K562 (cell line): ENCODE data around the gene PNKD. TPM values are rescaled to one million over a fixed set of nuclear protein-coding genes. Genes with fewer than 3 reads are reported as not detected.
A peak's percentile ranks its signal among the peaks of the same experiment; 100 is the strongest.

Experiments
- ATAC-seq: fragments of 200-7000 bp; cut with Tn5 transposase; 3 replicates; pipeline ENCODE4 v1.9.1; 2020; ENCODE audit warnings: moderate library complexity
- BruUV-seq: library from RNA; stranded (reverse); fragments of 400-500 nt; replicated peaks from 2 replicates; lab custom pipeline; 2021; lab: Mats Ljungman, UMichigan
- CTCF ChIA-PET: fragments of 300-600 bp; formaldehyde crosslinking; extraction: SDS; loops from one replicate; lab custom pipeline; 2021; ENCODE audit warnings: low intra/inter-chr PET ratio; lab: Yijun Ruan, JAX
- POLR2A ChIA-PET: fragments of 300-600, 350-650 bp; sonication (Branson Sonifier 250); formaldehyde crosslinking; extraction: SDS; loops from one replicate; lab custom pipeline; 2021; ENCODE audit warnings: antibody characterized with exemption, inconsistent platforms; lab: Yijun Ruan, JAX
- DNase-seq, 4 experiments: peaks; one replicate each; pipeline versions ENCODE4 v3.0.0 to v3.0.0-alpha.2; 2011 to 2018; ENCODE audit warnings: low spot score in 3 of 4, mixed read lengths in 3 of 4; ENCODE audit errors: extremely low read depth in 1 of 4
- FAIRE-seq: peaks from 2 replicates; lab custom pipeline; 2011; peaks lifted over from hg19 to GRCh38; lab: Jason Lieb, UNC
- H2AFZ ChIP-seq: 2 replicates; pipeline ENCODE4 v1.6.0; 2011; ENCODE audit warnings: low read depth, low read length, control low read depth, inconsistent platforms
- H3K27ac ChIP-seq: fragments of 200-600 bp; 3 replicates; pipeline ENCODE4 v1.8.0; 2011; ENCODE audit warnings: low read depth, mild to moderate bottlenecking, control low read depth, inconsistent platforms, low read length, moderate library complexity, mixed read lengths; ENCODE audit errors: extremely low read depth
- H3K27me3 ChIP-seq, 2 experiments: fragments of 300-600 bp in 1 of 2; 2 replicates in 1 of 2; 3 replicates in 1 of 2; pipeline versions ENCODE4 v1.6.0 to v1.8.0; 2011; ENCODE audit warnings: inconsistent platforms in 2 of 2, low read length in 2 of 2, mild to moderate bottlenecking in 1 of 2, mixed read lengths in 1 of 2, moderate library complexity in 1 of 2; ENCODE audit not compliant: control insufficient read depth in 2 of 2, insufficient read depth in 2 of 2
- H3K36me3 ChIP-seq: fragments of 300-600 bp; 3 replicates; pipeline ENCODE4 v1.8.0; 2011; ENCODE audit warnings: mild to moderate bottlenecking, low read length, inconsistent platforms; ENCODE audit not compliant: control insufficient read depth, insufficient read depth
- H3K4me1 ChIP-seq, 2 experiments: fragments of 200-600 bp in 1 of 2; replicated peaks in 1 of 2; 2 replicates in 1 of 2; 3 replicates in 1 of 2; pipeline versions ENCODE4 v1.5.1 to v1.8.0; 2011; ENCODE audit warnings: inconsistent platforms in 2 of 2, low read length in 2 of 2, mild to moderate bottlenecking in 1 of 2, mixed read lengths in 1 of 2, moderate library complexity in 1 of 2; ENCODE audit not compliant: control insufficient read depth in 2 of 2, insufficient read depth in 2 of 2
- H3K4me2 ChIP-seq: 2 replicates; pipeline ENCODE4 v1.6.1; 2011; ENCODE audit warnings: low read length, control low read depth, inconsistent platforms, mixed read lengths; ENCODE audit not compliant: insufficient read depth
- H3K4me3 ChIP-seq: fragments of 200-600 bp; sonication (generic), shearing (Covaris generic); 2 replicates; pipeline ENCODE4 v1.5.1; 2016; ENCODE audit warnings: control low read depth, inconsistent platforms
- H3K79me2 ChIP-seq: fragments of 200-600 bp; 3 replicates; pipeline ENCODE4 v1.8.0; 2011; ENCODE audit warnings: low read length, inconsistent platforms; ENCODE audit not compliant: control insufficient read depth, insufficient read depth
- H3K9ac ChIP-seq, 2 experiments: 2 replicates each; pipeline versions ENCODE4 v1.6.0 to v1.6.1; 2011; ENCODE audit warnings: low read depth in 2 of 2, low read length in 2 of 2, control low read depth in 1 of 2, inconsistent platforms in 1 of 2, mild to moderate bottlenecking in 1 of 2, mixed read lengths in 1 of 2; ENCODE audit not compliant: insufficient read depth in 1 of 2
- H3K9me1 ChIP-seq: one replicate; pipeline ENCODE4 v1.6.0; 2011; ENCODE audit warnings: inconsistent platforms, mild to moderate bottlenecking, low read length, moderate library complexity; ENCODE audit not compliant: control insufficient read depth, insufficient read depth
- H3K9me3 ChIP-seq: replicated peaks from 2 replicates; pipeline ENCODE4 v1.5.1; 2011; ENCODE audit warnings: low read depth, low read length, inconsistent platforms; ENCODE audit not compliant: control insufficient read depth, insufficient read depth
- H4K20me1 ChIP-seq: replicated peaks from 2 replicates; pipeline ENCODE4 v1.6.1; 2011; ENCODE audit warnings: low read length, inconsistent platforms, mixed read lengths; ENCODE audit not compliant: control insufficient read depth, insufficient read depth
- CC2D1A ChIP-seq: fragments of 450-650 bp; IDR thresholded peaks from 2 replicates; pipeline ENCODE4 v1.6.1; 2017; ENCODE audit warnings: mild to moderate bottlenecking
- CSDE1 ChIP-seq, 2 experiments: fragments of 450-650 bp; IDR thresholded peaks; 2 replicates each; pipeline ENCODE4 v1.6.1; 2016; ENCODE audit warnings: mild to moderate bottlenecking in 1 of 2
- DIDO1 ChIP-seq: fragments of 450-650 bp; IDR thresholded peaks from 2 replicates; pipeline ENCODE4 v1.6.1; 2016; ENCODE audit warnings: low read depth, missing biosample characterization, missing genetic modification characterization
- HNRNPK ChIP-seq: fragments of 200-400 bp; formaldehyde crosslinking; IDR thresholded peaks from one replicate; pipeline ENCODE4 v1.6.1; 2018; ENCODE audit warnings: mild to moderate bottlenecking, low read depth, low read length; ENCODE audit not compliant: poor library complexity, severe bottlenecking
- MAFF ChIP-seq: IDR thresholded peaks from 2 replicates; pipeline ENCODE4 v1.6.1; 2012; ENCODE audit warnings: low read length, improper control_type of control experiment
- MEIS2 ChIP-seq: fragments of 450-650 bp; IDR thresholded peaks from 2 replicates; pipeline ENCODE4 v1.6.1; 2014; ENCODE audit warnings: mild to moderate bottlenecking; ENCODE audit not compliant: partially characterized antibody
- MTA3 ChIP-seq: fragments of 450-650 bp; formaldehyde crosslinking; IDR thresholded peaks from 2 replicates; pipeline ENCODE4 v1.6.1; 2017; ENCODE audit warnings: mild to moderate bottlenecking, borderline replicate concordance
- NFRKB ChIP-seq: fragments of 450-650 bp; IDR thresholded peaks from 2 replicates; pipeline ENCODE4 v1.6.1; 2016; ENCODE audit warnings: low read depth
- RB1 ChIP-seq: fragments of 450-650 bp; IDR thresholded peaks from 2 replicates; pipeline ENCODE4 v1.6.1; 2017; ENCODE audit warnings: low read depth, mild to moderate bottlenecking
- TAF1 ChIP-seq: IDR thresholded peaks from 2 replicates; pipeline ENCODE4 v1.6.1; 2011; ENCODE audit warnings: mild to moderate bottlenecking, low read length, moderate library complexity; ENCODE audit not compliant: insufficient read depth, control insufficient read depth, severe bottlenecking; ENCODE audit errors: extremely low read depth
- TAF7 ChIP-seq: fragments of 450-650 bp; IDR thresholded peaks from 2 replicates; pipeline ENCODE4 v1.6.1; 2016; ENCODE audit warnings: missing genetic modification characterization, missing compliant biosample characterization
- WGBS: fragments of 100-300 bp; shearing (Covaris generic); methylation state at CpG from one replicate; pipeline ENCODE4 v1.1.6; 2016; ENCODE audit warnings: low coverage, mixed read lengths; ENCODE audit not compliant: insufficient coverage; ENCODE audit errors: missing lambda C conversion rate; 5-methylcytosine and 5-hydroxymethylcytosine counted together
- in situ Hi-C: fragments of 300-500 bp; cut with MboI; formaldehyde crosslinking; loops from 4 replicates; pipeline ENCODE4 v1.15.0; 2018; ENCODE audit warnings: inconsistent platforms, mixed read lengths
- intact Hi-C: fragments of 100-400 bp; cut with micrococcal nuclease; formaldehyde crosslinking; loops from 2 replicates; pipeline ENCODE4 v1.14.2; 2022
- polyA plus RNA-seq, 8 experiments: library from polyadenylated mRNA; depleted of rRNA in 4 of 8; stranded (reverse) in 5 of 8; unstranded in 3 of 8; fragments of >200 nt; fragmentation: Nextera tagmentation in 2 of 8; fragmentation: Illumina TruSeq in 1 of 8; extraction: Ambion mirVana in 2 of 8; extraction: Trizol in 1 of 8; gene quantifications; 2 replicates each; pipeline versions ENCODE4 v1.2.1 to v1.2.3, GENCODE V29; 2011 to 2014; ENCODE audit warnings: inconsistent platforms in 1 of 8, missing spikeins in 1 of 8
- total RNA-seq, 7 experiments: library from RNA; depleted of rRNA in 6 of 7; stranded (reverse); fragments of >200 nt in 6 of 7; fragmentation: Illumina TruSeq in 2 of 7; extraction: Trizol in 2 of 7; gene quantifications; 2 replicates each; pipeline versions ENCODE4 v1.2.1 to v1.2.3, GENCODE V29; 2011 to 2021; ENCODE audit warnings: low replicate concordance in 1 of 7
- TF ChIP-seq, protein P1 (sequence below): IDR thresholded peaks from 3 replicates; pipeline ENCODE4 v1.6.1; 2011; ENCODE audit warnings: borderline replicate concordance, mild to moderate bottlenecking, moderate library complexity; ENCODE audit not compliant: insufficient read length; ENCODE audit errors: extremely low read depth

The PNKD gene
- total and polyA plus RNA-seq, 9 of the 15 experiments (the other 6 are each of a cell fraction or from before 2014, with no cell fraction given): 26.0 to 105 (median 60.1) TPM

- TF ChIP-seq, protein P1, sequence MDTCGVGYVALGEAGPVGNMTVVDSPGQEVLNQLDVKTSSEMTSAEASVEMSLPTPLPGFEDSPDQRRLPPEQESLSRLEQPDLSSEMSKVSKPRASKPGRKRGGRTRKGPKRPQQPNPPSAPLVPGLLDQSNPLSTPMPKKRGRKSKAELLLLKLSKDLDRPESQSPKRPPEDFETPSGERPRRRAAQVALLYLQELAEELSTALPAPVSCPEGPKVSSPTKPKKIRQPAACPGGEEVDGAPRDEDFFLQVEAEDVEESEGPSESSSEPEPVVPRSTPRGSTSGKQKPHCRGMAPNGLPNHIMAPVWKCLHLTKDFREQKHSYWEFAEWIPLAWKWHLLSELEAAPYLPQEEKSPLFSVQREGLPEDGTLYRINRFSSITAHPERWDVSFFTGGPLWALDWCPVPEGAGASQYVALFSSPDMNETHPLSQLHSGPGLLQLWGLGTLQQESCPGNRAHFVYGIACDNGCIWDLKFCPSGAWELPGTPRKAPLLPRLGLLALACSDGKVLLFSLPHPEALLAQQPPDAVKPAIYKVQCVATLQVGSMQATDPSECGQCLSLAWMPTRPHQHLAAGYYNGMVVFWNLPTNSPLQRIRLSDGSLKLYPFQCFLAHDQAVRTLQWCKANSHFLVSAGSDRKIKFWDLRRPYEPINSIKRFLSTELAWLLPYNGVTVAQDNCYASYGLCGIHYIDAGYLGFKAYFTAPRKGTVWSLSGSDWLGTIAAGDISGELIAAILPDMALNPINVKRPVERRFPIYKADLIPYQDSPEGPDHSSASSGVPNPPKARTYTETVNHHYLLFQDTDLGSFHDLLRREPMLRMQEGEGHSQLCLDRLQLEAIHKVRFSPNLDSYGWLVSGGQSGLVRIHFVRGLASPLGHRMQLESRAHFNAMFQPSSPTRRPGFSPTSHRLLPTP: peak; percentile 25
- TF ChIP-seq MEIS2: peak; percentile 55
- TF ChIP-seq TAF7 (tag): no peak
- TF ChIP-seq RB1: peak; percentile 76; the same call in 1 of the 2 replicates
- peak; percentile 35; the same call in 1 of the 2 replicates for TF ChIP-seq MTA3
- TF ChIP-seq TAF1: no peak
- TF ChIP-seq CC2D1A: peak; percentile 77
Observed at GRCh38 chr2:218301176-218301819, 31.0 kb downstream of the PNKD start (continued).

- Histone ChIP-seq H3K9me3 (no peaks in the 10 kb centered on the region), H2AFZ (no peak overlapping the region), H3K4me1 (peaks cover 4 to 12% of the 10 kb centered on the region in 2 experiments; a peak in 3 of 5 replicates), H3K27me3 (no peaks in the 10 kb centered on the region), H3K4me2 (no peak overlapping the region), H4K20me1 (no peaks in the 10 kb centered on the region), H3K9ac (no peak overlapping the region), H3K4me3 (no peak overlapping the region), H3K9me1 (no peaks in the 10 kb centered on the region), H3K27ac (no peak overlapping the region), H3K79me2 (no peaks in the 10 kb centered on the region), H3K36me3 (no peaks in the 10 kb centered on the region)
- no peak for FAIRE-seq
- in situ Hi-C loops (no loop called here), intact Hi-C loops (no loop called here)
- POLR2A ChIA-PET: no interaction called here
- WGBS: 33% methylated on average over 3 of the region's 5 CpGs
- TF ChIP-seq CSDE1 (IDR thresholded peaks at IDR 0.05) (no peak), TAF7 (tag) (no peak), NFRKB (no peak), HNRNPK (no peak), MAFF (no peak), TAF1 (no peak), DIDO1 (no peak)
- DNase-seq: no peak
- no peak for ATAC-seq
- CTCF ChIA-PET: interaction anchor here (0.5 kb wide), 1 partner anchor 11 kb away, joined by 4 read pairs; no protein-coding TSS in a partner anchor
- no TSS peak for BruUV-seq
Observed at GRCh38 chr2:218305383-218305782, 35.1 kb downstream of the PNKD start.
